Stimulated activated CD4-positive, alpha-beta T cell treated with anti-CD3 and anti-CD28 coated beads, Interleukin-4, amount 100 ng/mL, for 1 hour (primary cell): ENCODE results near the gene ROR1.

Experiments
- DNase-seq: peaks from one replicate; pipeline ENCODE4 v3.0.0-alpha.2; 2020

ROR1 gene

DNA sequence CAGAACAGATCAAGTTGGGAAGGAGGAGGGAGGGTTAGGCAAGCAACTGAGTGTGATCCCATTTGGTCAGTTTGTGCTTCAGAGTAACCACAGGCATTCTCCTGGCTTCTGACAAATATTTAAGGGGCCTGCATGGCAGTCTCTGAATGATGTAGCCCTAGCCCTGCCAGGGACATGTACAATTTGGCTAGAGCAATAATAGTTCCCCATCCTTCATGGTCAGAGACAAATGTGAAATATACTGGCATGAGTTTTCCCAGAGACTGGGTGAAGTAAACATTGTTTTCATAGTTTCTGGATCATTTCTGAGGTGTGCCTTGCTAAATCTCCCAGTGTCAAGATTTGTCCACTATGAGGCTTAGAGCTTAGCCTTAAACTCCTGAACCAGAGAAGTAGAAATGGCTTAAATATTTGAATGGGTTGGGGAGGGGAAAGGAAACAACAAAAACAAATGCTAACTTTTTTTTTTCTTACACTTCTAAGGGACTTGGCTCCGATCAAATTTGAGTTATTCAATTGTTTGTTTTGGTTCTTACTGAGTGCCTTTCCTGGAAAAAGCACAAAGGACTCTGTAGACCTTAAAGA is 387.6 kb downstream of the ROR1 start:
- no peak for DNase-seq

DNA sequence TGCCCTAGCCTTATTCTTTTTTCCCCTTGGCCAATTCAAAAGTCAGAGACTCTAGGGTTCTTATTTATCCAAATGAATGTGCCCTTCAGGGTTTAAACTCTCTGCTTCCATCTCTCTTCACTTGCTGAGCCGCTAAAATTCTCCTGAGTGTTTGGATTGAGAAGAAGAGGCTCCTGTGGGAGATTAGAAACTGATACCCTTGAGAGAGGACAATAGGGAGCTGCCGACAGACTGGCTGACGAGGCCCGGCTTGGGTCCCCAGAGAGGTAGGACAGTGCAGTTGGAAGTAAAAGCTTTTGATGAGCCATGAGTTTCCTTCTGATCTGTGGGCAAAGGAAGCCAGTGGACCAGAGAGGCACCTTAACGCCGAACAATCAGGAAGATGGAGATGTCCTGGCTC is 388.3 kb downstream of the ROR1 start:
- no peak for DNase-seq

DNA sequence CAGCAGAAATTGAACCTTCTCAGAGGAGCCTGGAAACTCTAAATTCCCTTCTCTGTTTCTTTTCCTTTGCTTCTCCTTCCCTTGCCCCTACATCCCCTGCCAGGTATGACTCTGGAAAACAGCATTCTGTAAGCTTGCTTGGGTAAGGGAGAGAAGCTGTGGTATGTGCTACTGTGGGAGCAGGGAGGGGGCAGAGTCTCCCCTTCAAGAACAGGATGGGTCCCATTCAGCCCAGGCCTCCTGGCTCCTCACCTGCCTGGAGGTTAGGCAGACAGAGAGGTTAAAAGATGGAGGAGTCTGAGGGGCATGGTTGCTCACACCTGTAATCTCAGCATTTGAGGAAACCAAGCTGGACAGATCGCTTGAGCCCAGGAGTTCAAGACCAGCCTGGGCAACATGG is 389.0 kb downstream of the ROR1 start:
- no peak for DNase-seq

DNA sequence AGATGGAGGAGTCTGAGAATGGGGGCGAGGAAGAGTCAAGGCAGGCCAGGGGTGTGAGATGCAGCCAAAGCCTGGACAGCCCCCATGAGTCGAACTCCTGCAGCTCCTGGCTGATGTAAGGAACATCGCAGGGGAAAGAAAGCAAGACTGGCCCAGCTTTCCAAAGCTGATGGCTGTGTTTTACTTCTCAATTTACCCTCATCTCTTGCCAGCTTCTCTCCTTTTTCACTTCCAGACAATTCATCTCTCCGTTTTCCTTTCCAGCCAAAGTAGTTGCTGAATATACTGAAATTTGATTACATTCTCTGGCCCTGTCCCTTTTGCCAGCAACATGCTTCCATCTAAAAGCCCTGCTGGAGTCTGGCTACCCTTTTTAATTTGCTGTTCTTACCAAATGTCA is 389.6 kb downstream of the ROR1 start:
- DNase-seq: no peak

DNA sequence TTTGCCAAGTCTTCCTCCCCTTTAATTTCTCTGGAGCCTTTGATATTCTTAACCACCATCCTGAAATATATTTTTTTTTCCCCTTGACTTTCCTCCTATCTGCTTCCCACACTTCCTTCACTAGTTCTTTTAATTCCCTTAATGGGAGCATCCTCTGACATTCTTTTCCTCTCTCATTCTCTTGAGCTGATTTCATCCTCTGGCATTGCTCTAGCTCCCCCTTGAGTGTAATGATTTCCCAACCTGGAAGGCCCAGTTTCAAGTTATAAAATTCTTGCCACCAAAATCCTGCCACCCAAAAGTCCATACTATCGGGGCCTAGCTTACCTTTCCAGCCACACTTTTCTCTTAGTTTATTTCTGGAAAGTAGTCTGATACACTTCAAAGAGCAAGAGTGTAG is 390.2 kb downstream of the ROR1 start:
- DNase-seq: no peak

DNA sequence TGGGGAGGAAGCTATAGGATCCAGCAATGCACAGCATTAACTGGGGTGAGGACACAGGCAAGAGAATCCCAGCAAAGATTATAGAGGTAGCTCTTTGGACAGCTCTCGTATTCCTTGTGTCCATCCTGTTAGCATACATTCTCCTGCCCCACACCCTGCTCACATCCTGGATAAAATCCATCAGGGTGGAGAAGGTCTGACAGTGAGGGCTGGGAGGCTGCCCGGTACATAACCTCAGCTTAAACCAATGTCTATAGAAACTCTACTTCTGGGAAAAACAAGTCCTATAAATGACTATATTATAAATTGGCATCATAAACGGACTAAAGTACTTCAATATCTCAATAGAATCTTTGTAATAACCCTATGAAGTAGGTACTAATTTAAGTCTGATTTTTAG is 392.8 kb downstream of the ROR1 start:
- DNase-seq: no peak

DNA sequence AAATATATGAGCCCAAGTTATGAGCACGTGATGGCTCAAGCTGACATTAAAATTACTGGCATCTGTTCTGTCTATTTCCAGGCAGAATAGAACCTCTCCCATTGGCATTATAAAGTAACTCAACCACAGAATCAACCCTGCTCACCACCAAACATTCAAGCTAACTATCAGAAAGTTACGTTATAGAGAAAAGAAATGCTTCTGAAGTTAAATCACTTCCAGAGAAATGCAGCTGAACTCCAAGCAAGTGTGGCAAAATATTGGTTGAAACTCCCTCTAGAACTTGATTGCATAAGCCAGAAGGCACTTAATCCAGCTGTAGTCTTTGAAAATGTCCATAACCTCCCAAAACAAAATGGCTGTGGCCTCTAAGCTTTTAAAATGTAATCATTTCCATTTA is 393.4 kb downstream of the ROR1 start:
- no peak for DNase-seq

DNA sequence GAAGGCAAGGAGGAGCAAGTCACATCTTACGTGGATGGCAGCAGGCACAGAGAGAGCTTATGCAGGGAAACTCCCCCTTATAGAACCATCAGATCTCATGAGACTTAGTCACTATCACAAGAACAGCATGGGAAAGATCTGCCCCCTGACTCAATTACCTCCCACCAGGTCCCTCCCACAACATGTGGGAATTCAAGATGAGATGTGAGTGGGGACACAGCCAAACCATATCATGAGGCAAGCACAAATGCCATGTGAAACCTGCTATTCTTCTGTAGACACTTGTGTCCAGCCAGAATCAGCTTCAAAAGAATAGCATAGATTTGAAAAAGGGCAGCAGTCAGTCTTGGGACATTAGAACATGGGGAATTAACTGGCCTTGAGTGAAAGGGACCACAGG is 397.4 kb downstream of the ROR1 start:
- no peak for DNase-seq

DNA sequence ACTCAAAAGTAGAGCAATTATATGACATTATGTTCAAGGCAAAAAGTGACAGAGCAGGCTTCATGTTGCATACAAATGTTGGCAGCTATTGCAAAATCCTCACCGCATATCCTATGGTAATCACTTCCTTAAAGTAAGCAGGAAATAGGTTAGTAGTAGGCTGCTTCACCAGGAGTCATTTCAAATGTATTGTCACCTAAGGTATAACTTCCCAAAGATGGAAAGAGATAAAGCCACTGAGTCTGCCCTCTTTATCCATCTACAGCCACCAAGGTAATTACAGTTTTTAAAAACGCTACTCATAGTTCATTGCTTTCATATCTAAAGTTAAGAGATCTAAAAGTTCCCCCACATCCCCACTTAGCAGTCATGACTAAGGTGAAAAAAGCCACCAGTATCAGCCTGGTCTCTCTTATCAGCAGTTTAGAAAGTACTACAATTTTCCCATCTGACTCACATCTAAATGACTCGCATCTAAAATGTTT is 398.0 kb downstream of the ROR1 start:
- no peak for DNase-seq

DNA sequence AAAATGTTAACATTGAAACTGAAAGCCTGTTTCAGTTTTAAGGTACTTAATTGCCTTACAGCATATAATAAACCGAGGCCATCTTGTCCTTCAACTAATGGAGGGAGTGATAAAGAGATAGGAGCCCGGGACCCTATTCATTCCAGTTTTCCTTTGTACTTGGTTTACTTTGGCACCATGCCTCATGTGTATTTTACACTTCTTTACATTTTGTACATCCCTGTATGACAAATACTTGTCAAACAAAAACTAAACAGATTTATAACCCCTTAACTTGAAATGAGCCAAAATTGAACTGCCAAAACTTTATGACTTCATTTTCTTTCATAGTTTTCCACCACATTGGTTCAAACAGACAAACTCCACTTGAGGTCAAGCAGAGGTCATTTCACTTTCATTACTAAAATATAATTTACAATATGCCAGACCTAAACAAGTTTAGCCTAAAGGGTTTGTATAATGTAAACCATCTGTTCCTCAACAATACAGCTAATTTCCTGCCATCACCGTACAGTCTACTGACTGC is 398.7 kb downstream of the ROR1 start:
- DNase-seq: no peak

DNA sequence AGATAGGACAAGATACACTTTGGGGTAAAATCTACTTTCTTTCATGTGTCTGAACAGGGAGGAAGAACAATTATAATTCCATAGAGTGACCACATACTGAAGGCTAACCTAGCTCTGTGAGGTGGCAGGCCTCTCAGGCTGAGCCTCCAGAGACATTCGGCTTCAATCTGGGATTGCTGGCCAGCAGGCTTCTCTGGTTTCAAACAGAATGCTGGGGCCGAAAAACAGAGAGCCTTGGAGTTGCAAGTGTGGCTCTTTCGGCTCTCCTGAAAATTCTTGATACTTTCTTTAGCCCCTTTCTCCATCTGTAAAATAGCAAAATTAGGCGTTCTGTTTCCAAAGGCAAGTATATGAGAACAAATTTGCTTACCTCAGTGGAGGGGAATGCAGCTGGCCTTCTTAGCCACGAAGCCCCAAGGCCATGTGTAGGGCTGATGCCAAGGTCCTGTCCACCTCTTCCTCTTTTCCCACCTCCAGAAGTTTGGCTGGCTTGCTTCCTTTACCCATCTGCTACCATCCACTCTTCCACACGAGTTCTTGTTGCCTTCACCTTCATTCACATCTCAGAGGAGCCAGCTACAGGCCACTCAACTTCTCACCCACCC is 399.6 kb downstream of the ROR1 start:
- DNase-seq: no peak

DNA sequence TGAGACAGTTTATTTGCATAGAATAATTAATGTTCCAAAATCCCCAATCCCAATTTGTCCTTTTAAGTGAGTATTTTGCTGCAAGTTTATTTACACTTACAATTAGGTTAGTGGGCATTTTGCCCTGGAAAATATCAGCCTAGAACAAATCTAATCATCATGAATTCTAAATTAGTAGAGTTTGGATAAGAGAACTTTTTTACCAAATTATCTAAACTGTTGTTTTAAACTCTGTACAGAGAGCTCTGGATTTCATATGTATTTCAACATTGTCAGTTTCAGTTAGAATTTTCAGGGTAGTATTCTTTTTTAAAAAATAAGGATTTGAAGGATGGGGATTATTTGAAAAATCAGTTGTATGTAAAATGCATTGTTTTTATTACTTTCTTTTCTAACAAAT is 401.8 kb downstream of the ROR1 start:
- no peak for DNase-seq

DNA sequence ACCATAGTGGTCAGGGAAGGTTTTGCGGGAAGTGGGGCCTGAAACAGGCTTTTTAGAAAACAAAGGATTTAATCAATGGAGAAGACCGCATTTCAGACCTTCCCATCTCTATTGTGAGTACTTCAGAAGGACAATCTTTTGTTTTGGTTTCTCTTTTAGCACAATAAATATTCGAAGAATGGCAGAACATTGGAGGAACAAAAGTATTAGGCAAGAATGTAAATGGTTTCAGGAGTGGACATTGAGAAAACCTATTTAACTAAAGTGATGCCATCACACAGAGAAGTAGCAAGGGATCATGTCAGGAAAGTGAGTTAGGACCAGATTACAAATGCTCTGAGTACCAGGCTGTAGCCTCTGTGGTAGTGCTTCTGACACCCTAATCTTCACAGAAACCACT is 402.8 kb downstream of the ROR1 start:
- no peak for DNase-seq

DNA sequence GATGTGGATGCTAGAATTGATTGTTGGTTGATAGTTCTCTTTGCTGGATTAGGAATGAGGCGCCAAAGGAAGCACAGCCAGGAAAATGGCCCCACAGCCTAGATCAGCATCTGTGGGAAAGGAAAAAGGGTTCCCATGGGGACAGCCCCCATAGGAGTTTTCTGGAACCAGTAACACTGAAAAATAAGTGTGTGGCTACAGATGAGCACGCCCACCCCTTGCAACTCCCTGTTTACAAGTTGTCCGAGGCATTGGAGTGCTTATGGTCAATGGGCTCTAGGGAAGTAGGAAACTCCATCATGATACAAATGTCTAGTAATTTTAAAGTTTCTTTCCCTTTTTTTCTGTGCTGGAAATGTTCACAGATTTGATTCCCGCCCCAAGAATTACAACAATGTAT is 405.8 kb downstream of the ROR1 start:
- DNase-seq: no peak

DNA sequence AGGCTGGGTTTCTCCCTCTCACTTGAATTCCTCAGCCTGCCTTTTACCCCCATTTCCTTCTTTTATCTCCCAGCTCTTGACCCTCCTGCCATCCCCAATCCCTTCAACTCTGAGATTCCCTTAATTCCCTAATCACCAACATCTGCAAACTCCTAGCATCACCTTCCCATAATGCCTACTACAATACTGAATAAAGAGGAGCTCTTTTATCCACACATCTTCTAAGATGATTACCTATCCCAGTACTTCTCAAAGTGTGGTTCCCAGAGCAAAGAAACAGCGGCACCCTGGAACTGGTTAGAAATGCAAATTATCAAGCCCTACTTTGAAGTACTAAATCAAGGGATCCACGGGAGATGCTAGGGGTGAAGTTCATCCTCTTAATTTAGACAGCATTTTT is 408.4 kb downstream of the ROR1 start:
- DNase-seq: no peak

DNA sequence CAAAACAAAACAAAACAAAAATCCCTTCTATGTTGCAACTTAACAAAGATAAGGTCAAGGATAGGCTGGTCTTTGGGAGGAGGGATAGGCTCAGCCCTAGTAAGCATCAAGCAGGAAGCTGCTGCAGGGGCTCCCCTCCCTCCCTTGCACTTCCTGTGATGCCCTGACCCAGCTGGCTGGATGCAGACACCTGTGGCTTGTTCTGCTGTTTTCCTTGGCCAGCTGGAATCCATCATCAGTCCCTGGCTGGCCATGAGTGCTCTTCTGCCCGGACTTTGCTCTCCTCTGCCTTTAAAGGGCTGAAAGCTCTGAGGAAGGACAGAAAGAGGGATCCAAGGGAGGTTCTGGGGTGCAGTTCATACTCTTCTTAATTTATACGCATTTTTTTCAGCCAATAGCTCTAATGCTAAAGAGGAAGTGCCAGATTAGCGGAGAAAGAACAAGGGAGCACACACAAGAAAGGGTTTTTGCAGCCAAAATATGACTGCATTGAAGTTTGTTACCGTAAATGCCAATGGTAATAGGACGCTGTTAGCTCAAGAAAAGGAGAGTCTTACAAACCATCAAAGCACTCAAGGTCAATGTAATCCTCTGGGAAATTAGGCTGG is 409.7 kb downstream of the ROR1 start:
- DNase-seq: no peak

DNA sequence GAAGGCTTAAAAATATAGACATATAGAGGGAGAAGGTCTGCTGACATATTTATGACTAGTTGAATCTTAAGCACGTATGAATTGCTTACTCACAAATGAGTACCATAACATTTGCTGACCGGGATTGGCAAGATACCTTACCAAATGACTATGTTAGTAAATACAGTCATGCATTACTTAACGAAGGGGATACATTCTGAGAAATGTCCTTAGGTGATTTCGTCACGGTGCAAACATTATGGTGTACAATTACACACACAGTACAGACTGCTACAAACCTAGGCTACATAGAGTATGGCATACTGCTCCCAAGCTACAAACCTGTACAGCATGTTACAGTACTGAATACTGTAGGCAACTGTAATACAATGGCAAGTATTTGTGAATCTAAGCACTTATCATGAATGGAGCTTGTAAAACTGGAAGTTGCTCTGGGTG is 410.2 kb downstream of the ROR1 start:
- DNase-seq: no peak

DNA sequence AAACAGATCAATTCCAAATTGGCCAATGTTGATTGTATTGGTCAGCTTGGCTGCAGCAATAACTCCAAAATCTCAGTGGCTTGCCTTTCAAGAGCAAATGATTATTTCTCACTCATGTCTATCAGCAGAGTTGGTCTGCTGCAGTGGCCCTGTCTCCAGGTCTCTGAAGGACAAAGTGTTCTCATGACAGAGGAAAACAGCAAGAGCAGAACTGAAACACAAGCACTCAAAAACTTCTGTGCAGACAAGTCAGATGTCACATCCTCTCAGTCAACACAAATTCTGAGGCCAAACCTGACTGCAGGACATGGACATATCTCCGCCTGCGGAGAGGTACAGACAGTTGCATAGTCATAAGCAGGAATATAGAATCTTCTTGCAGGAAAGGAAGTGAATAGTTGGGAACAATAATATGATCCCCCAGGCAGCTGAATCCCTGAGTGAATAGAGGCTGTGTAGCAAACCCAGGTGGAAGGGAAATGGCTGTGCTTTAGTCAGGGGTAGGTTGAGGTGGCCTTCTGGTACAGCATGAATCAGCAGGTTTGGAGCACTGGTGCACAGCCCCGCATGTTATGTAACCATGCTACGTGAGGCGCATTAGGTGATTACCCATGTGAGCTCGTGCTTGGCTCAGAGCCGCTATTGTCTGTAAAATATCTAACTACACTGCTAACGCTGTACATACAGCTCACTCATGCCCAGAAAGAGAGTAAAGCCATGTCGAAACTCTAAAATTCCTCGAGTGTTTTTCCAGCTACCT is 412.5 kb downstream of the ROR1 start:
- no peak for DNase-seq

DNA sequence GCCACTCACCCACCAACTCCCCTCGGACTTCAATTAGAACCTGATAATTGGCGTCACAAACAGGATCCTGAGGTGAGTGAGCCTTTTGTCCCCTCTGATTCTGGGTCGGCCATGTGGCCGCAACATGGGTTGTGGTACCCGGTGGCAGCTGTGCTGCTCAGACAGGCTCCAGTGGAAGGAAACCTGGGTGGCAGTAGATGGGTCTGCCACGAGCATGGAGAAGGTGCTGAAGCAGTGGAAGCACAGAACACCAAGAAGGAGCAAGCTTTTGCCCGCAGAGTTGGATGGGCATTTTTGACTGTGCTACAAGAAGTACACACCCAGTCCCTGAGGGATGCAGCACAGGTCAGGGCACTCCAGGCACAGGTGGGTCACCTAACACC is 413.1 kb downstream of the ROR1 start:
- no peak for DNase-seq

DNA sequence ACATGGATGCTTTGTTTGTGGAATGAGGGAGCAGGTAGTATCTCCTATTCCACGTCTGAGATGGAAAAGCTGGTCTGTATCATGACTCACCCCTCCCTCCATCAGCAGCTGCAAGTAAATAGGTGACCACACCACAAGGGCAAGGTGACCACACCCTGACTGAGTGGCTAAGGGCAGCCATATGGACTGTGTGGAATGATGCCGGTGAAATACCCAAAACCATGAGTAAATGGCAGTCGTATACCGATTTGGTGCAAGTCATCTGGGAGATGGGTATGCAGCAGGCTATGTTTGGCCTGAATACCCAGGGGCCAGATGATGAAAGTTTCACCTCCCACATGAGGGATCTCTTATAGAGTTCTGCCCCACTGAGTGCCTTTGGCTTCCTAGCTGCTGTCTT is 413.8 kb downstream of the ROR1 start:
- no peak for DNase-seq

DNA sequence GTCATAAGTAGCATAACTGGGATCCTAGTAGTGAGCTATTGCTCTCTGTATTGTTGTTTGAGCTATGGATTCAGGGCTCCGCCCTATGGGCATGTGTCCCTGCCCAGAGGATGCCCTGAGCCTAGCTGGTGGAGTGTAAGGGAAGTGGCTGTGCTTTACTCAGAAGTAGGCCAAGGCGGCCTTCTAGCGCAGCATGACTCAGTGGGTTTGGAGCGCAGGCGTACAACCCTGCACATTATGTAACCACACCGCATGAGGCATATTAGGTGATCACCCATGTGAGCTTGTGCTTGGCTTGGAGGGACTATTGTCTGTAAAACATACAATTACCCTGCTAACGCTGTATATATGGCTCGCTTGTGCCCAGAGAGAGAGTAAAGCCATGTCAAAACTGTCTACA is 418.5 kb downstream of the ROR1 start:
- DNase-seq: no peak

DNA sequence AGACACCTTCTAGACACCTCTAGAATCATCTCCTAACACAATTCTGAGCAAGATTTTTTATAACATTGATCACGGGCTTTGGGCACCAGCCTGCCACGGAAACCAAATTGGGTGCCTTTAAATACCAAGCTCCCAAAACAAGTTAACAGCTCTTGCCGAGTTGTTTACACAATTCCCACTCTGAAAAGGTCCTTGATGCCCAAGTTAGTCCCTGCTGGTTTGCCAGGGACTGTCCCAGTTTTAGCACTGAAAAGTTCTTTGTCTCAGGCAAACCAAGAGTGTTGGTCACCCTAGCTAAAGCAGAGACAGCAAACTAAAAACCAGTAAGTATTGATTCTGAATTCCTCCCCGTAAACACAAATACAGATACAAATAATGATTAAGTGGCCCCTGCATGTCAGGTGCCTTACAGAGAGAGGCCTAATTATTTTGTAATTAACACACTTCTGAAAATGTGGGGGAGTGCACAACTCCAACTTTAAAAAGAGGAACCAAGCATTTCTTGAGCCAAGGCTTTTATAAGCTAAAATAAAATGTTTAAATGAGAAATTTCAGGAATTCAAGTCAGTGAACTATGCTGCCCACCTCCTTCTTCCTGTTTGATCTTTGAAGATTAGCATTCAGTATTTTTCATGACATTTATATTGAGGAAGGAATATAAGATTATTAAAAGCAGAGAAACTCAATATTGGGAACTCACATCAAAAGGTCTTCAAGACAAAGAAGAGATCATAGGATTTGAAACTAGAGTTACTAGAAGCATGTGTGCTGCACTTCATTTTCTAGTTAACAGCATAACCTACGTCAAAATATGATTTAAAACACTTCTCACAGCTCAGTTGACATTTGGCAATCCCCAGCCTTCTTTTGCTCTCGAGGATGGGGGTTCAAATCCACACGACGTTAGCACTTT is 420.6 kb downstream of the ROR1 start:
- no peak for DNase-seq

DNA sequence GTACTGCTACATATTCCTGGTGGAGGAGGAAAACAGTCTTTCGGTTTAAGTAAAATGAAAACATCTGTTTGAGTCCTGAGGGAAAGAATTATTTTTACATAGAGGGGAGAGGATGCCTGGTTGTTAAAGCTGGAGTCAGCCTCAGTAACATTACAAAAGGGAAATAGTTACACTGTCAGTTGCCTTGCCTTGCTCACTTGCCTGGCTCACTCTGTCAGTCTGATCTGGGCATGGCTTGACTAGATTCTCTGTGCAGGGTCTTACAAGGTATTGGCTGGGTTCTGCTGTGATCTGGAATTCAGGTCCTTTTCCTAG is 421.2 kb downstream of the ROR1 start:
- no peak for DNase-seq
